ACC112 (cell line): ENCODE results near the gene SLC44A5.

Source experiments
- H2AFZ ChIP-seq: fragments of 200-600 bp; sonication (generic); one replicate; pipeline ENCODE4 v1.6.0; 2017; ENCODE audit warnings: antibody characterized with exemption, low read length; ENCODE audit not compliant: unreplicated experiment
- H3K27ac ChIP-seq: fragments of 200-600 bp; sonication (generic); 2 replicates; pipeline ENCODE4 v1.5.1; 2014; ENCODE audit warnings: low read depth, mild to moderate bottlenecking, antibody characterized with exemption, low read length, moderate library complexity
- H3K27me3 ChIP-seq: fragments of 200-600 bp; sonication (generic); 2 replicates; pipeline ENCODE4 v1.6.1; 2014; ENCODE audit warnings: mild to moderate bottlenecking, antibody characterized with exemption, low read length, moderate library complexity, mixed read lengths; ENCODE audit not compliant: insufficient read depth
- H3K36me3 ChIP-seq: fragments of 200-600 bp; sonication (generic); 2 replicates; pipeline ENCODE4 v1.6.1; 2016; ENCODE audit warnings: mild to moderate bottlenecking, antibody characterized with exemption, low read length, moderate library complexity, mixed read lengths; ENCODE audit not compliant: insufficient read depth
- H3K4me1 ChIP-seq: fragments of 200-600 bp; sonication (generic); one replicate; pipeline ENCODE4 v1.6.1; 2016; ENCODE audit warnings: low read length, mixed read lengths; ENCODE audit not compliant: insufficient read depth, unreplicated experiment, control insufficient read depth
- H3K4me3 ChIP-seq: fragments of 200-600 bp; sonication (generic); 2 replicates; pipeline ENCODE4 v1.5.1; 2014; ENCODE audit warnings: mild to moderate bottlenecking, low read depth, low read length
- H3K79me2 ChIP-seq: fragments of 200-600 bp; sonication (generic); one replicate; pipeline ENCODE4 v1.6.0; 2016; ENCODE audit warnings: low read length; ENCODE audit not compliant: control insufficient read depth, unreplicated experiment, insufficient read depth

The SLC44A5 gene

GRCh38 chr1:75461808-75462325 lies 149.0 kb downstream of the SLC44A5 start:
- H3K36me3 ChIP-seq = no peaks in the 10 kb centered on the region
- H3K4me1 ChIP-seq = no peaks in the 10 kb centered on the region
- H3K27me3 ChIP-seq = no peaks in the 10 kb centered on the region
- H3K27ac ChIP-seq = no peak overlapping the region
- H3K79me2 ChIP-seq = no peaks in the 10 kb centered on the region
- no peak overlapping the region for H2AFZ ChIP-seq
- H3K4me3 ChIP-seq = no peak overlapping the region

- H3K27me3 ChIP-seq = no peaks in the 10 kb centered on the region
- H3K27ac ChIP-seq = no peak overlapping the region
- H3K4me3 ChIP-seq = no peak overlapping the region
- no peaks in the 10 kb centered on the region for H3K79me2 ChIP-seq
- no peak overlapping the region for H2AFZ ChIP-seq
- H3K36me3 ChIP-seq = no peaks in the 10 kb centered on the region
- no peaks in the 10 kb centered on the region for H3K4me1 ChIP-seq
These were observed 160.9 kb downstream of the SLC44A5 start for GRCh38 chr1:75449998-75450397.

GRCh38 chr1:75444220-75444619 lies 166.7 kb downstream of the SLC44A5 start:
- Histone ChIP-seq H3K4me1 (no peaks in the 10 kb centered on the region), H2AFZ (no peak overlapping the region)

GRCh38 chr1:75440274-75440673 lies 170.6 kb downstream of the SLC44A5 start:
- Histone ChIP-seq H3K4me1 (no peaks in the 10 kb centered on the region), H3K27me3 (no peaks in the 10 kb centered on the region), H3K4me3 (no peak overlapping the region), H3K79me2 (no peaks in the 10 kb centered on the region), H3K27ac (no peak overlapping the region), H2AFZ (no peak overlapping the region), H3K36me3 (no peaks in the 10 kb centered on the region)

More at GRCh38 chr1:75444220-75444619, 166.7 kb downstream of the SLC44A5 start:
- Histone ChIP-seq H3K27ac (no peak overlapping the region), H3K36me3 (no peaks in the 10 kb centered on the region), H3K79me2 (no peaks in the 10 kb centered on the region), H3K27me3 (no peaks in the 10 kb centered on the region), H3K4me3 (no peak overlapping the region)

- Histone ChIP-seq H3K27me3 (no peaks in the 10 kb centered on the region), H3K4me1 (no peaks in the 10 kb centered on the region), H3K36me3 (no peaks in the 10 kb centered on the region), H3K79me2 (no peaks in the 10 kb centered on the region), H3K27ac (no peak overlapping the region), H2AFZ (no peak overlapping the region), H3K4me3 (no peak overlapping the region)
These were observed 172.6 kb downstream of the SLC44A5 start for GRCh38 chr1:75438355-75438754.

- Histone ChIP-seq H2AFZ (no peak overlapping the region), H3K27me3 (no peaks in the 10 kb centered on the region), H3K4me1 (no peaks in the 10 kb centered on the region), H3K27ac (no peak overlapping the region), H3K79me2 (no peaks in the 10 kb centered on the region), H3K4me3 (no peak overlapping the region), H3K36me3 (no peaks in the 10 kb centered on the region)
These were observed 179.1 kb downstream of the SLC44A5 start for GRCh38 chr1:75431843-75432242.

- Histone ChIP-seq H2AFZ (no peak overlapping the region), H3K27me3 (no peaks in the 10 kb centered on the region), H3K27ac (no peak overlapping the region), H3K79me2 (no peaks in the 10 kb centered on the region), H3K4me3 (no peak overlapping the region), H3K4me1 (no peaks in the 10 kb centered on the region), H3K36me3 (no peaks in the 10 kb centered on the region)
These were observed 180.4 kb downstream of the SLC44A5 start for GRCh38 chr1:75430526-75430925.

GRCh38 chr1:75426688-75427087 lies 184.2 kb downstream of the SLC44A5 start:
- no peaks in the 10 kb centered on the region for H3K27me3 ChIP-seq
- no peaks in the 10 kb centered on the region for H3K36me3 ChIP-seq
- no peak overlapping the region for H3K4me3 ChIP-seq
- no peak overlapping the region for H2AFZ ChIP-seq
- H3K4me1 ChIP-seq = no peaks in the 10 kb centered on the region
- H3K27ac ChIP-seq = no peak overlapping the region
- H3K79me2 ChIP-seq = no peaks in the 10 kb centered on the region

GRCh38 chr1:75425001-75425650 lies 185.8 kb downstream of the SLC44A5 start:
- H3K79me2 ChIP-seq = no peaks in the 10 kb centered on the region

GRCh38 chr1:75423616-75424015 lies 187.3 kb downstream of the SLC44A5 start:
- Histone ChIP-seq H3K79me2 (no peaks in the 10 kb centered on the region), H3K36me3 (no peaks in the 10 kb centered on the region), H3K4me3 (no peak overlapping the region), H3K27me3 (no peaks in the 10 kb centered on the region), H3K4me1 (no peaks in the 10 kb centered on the region), H3K27ac (no peak overlapping the region), H2AFZ (no peak overlapping the region)

More at GRCh38 chr1:75425001-75425650, 185.8 kb downstream of the SLC44A5 start:
- Histone ChIP-seq H3K4me3 (no peak overlapping the region), H3K27ac (no peak overlapping the region), H3K36me3 (no peaks in the 10 kb centered on the region), H3K4me1 (no peaks in the 10 kb centered on the region), H2AFZ (no peak overlapping the region), H3K27me3 (no peaks in the 10 kb centered on the region)

- no peaks in the 10 kb centered on the region for H3K36me3 ChIP-seq
- H3K4me1 ChIP-seq = no peaks in the 10 kb centered on the region
- H3K27me3 ChIP-seq = no peaks in the 10 kb centered on the region
- H2AFZ ChIP-seq = no peak overlapping the region
- no peaks in the 10 kb centered on the region for H3K79me2 ChIP-seq
- H3K27ac ChIP-seq = no peak overlapping the region
- no peak overlapping the region for H3K4me3 ChIP-seq
These were observed 187.8 kb downstream of the SLC44A5 start for GRCh38 chr1:75423136-75423535.
